IMR-90 (cell line): ENCODE data around the gene KLHL41. TPM values are rescaled to one million over a fixed set of nuclear protein-coding genes. Genes with fewer than 3 reads are reported as not detected.
"Not testable (repeated sequence)": the region's sequence is repeated elsewhere in the genome, so short reads cannot be mapped to it uniquely, and the experiment has no call there.

Experiments used
- ATAC-seq: fragments of 200-7000 bp; cut with Tn5 transposase; 2 replicates; pipeline ENCODE4 v1.9.1; 2020; ENCODE audit warnings: low read depth, mild to moderate bottlenecking, moderate library complexity
- BruUV-seq: library from RNA; stranded (reverse); fragments of 400-500 nt; replicated peaks from 2 replicates; lab custom pipeline; 2021; lab: Mats Ljungman, UMichigan
- CTCF ChIA-PET: fragments of 300-600 bp; formaldehyde crosslinking; extraction: SDS; loops from one replicate; lab custom pipeline; 2021; ENCODE audit warnings: antibody characterized with exemption; lab: Yijun Ruan, JAX
- POLR2A ChIA-PET: fragments of 300-600 bp; sonication (Branson Sonifier 250); formaldehyde crosslinking; loops from one replicate; lab custom pipeline; 2022; ENCODE audit warnings: antibody characterized with exemption; ENCODE audit not compliant: unreplicated experiment; lab: Charles Lee
- DNase-seq: peaks from one replicate; pipeline ENCODE4 v3.0.0; 2013
- H2AFZ ChIP-seq: replicated peaks from 2 replicates; pipeline ENCODE3; 2013; ENCODE audit warnings: low read length, mild to moderate bottlenecking; ENCODE audit not compliant: poor library complexity
- H2AK5ac ChIP-seq: 2 replicates; pipeline ENCODE4 v1.6.1; 2013; ENCODE audit warnings: low read depth, low read length, inconsistent platforms
- H2AK9ac ChIP-seq: replicated peaks from 2 replicates; pipeline ENCODE3; 2013; ENCODE audit warnings: mild to moderate bottlenecking, low read depth, low read length, moderate library complexity; ENCODE audit not compliant: poor library complexity
- H2BK120ac ChIP-seq: 2 replicates; pipeline ENCODE4 v1.6.1; 2013; ENCODE audit warnings: low read depth, low read length, inconsistent platforms
- H2BK15ac ChIP-seq: 3 replicates; pipeline ENCODE4 v1.6.1; 2013; ENCODE audit warnings: low read depth, low read length, inconsistent platforms
- H2BK20ac ChIP-seq: 2 replicates; pipeline ENCODE4 v1.6.1; 2013; ENCODE audit warnings: low read depth, mild to moderate bottlenecking, inconsistent platforms, low read length, moderate library complexity
- H2BK5ac ChIP-seq: 2 replicates; pipeline ENCODE4 v1.6.1; 2013; ENCODE audit warnings: mild to moderate bottlenecking, low read depth, low read length, inconsistent platforms; ENCODE audit not compliant: poor library complexity, severe bottlenecking
- H3K14ac ChIP-seq: replicated peaks from 2 replicates; pipeline ENCODE4 v1.6.1; 2013; ENCODE audit warnings: low read depth, low read length, inconsistent platforms
- H3K18ac ChIP-seq: 2 replicates; pipeline ENCODE4 v1.6.1; 2013; ENCODE audit warnings: low read depth, low read length, control low read depth
- H3K23ac ChIP-seq: 2 replicates; pipeline ENCODE4 v1.6.1; 2013; ENCODE audit warnings: low read depth, low read length, inconsistent platforms
- H3K27ac ChIP-seq: 2 replicates; pipeline ENCODE4 v1.5.1; 2013; ENCODE audit warnings: mild to moderate bottlenecking, control low read depth, low read length; ENCODE audit not compliant: insufficient read depth
- H3K27me3 ChIP-seq: 2 replicates; pipeline ENCODE4 v1.6.1; 2013; ENCODE audit warnings: low read length; ENCODE audit not compliant: control insufficient read depth, insufficient read depth
- H3K36me3 ChIP-seq: 2 replicates; pipeline ENCODE4 v1.6.1; 2013; ENCODE audit warnings: low read length, mixed read lengths; ENCODE audit not compliant: control insufficient read depth, insufficient read depth
- H3K4ac ChIP-seq: 2 replicates; pipeline ENCODE4 v1.6.1; 2013; ENCODE audit warnings: low read depth, low read length, inconsistent platforms
- H3K4me1 ChIP-seq: 2 replicates; pipeline ENCODE4 v1.6.1; 2013; ENCODE audit warnings: low read length, mixed read lengths; ENCODE audit not compliant: control insufficient read depth, insufficient read depth
- H3K4me2 ChIP-seq: 2 replicates; pipeline ENCODE4 v1.6.1; 2013; ENCODE audit warnings: low read depth, mild to moderate bottlenecking, control low read depth, low read length, moderate library complexity
- H3K4me3 ChIP-seq: 2 replicates; pipeline ENCODE4 v1.5.1; 2013; ENCODE audit warnings: low read depth, mild to moderate bottlenecking, control low read depth, low read length, moderate library complexity; ENCODE audit not compliant: insufficient read depth
- H3K56ac ChIP-seq: 2 replicates; pipeline ENCODE4 v1.6.1; 2013; ENCODE audit warnings: low read length, inconsistent platforms; ENCODE audit not compliant: insufficient read depth; ENCODE audit errors: extremely low read depth
- H3K79me1 ChIP-seq, 2 experiments: 2 replicates each; pipeline ENCODE4 v1.6.1; 2013; ENCODE audit warnings: low read length in 2 of 2, inconsistent platforms in 1 of 2, low read depth in 1 of 2
- H3K9ac ChIP-seq: 2 replicates; pipeline ENCODE4 v1.6.1; 2013; ENCODE audit warnings: low read depth, low read length, control low read depth
- H3K9me1 ChIP-seq: 2 replicates; pipeline ENCODE4 v1.6.1; 2013; ENCODE audit warnings: low read length, inconsistent platforms; ENCODE audit not compliant: insufficient read depth
- H3K9me3 ChIP-seq: 2 replicates; pipeline ENCODE4 v1.6.1; 2013; ENCODE audit warnings: low read length; ENCODE audit not compliant: control insufficient read depth, insufficient read depth
- H4K20me1 ChIP-seq: 2 replicates; pipeline ENCODE4 v1.6.1; 2013; ENCODE audit warnings: low read length, inconsistent platforms; ENCODE audit not compliant: insufficient read depth
- H4K5ac ChIP-seq: 2 replicates; pipeline ENCODE4 v1.6.1; 2013; ENCODE audit warnings: mild to moderate bottlenecking, low read depth, low read length, control low read depth
- H4K8ac ChIP-seq, 2 experiments: 2 replicates each; pipeline ENCODE4 v1.6.1; 2013; ENCODE audit warnings: low read depth in 2 of 2, low read length in 2 of 2, control low read depth in 1 of 2, inconsistent platforms in 1 of 2
- H4K91ac ChIP-seq: 2 replicates; pipeline ENCODE4 v1.6.1; 2013; ENCODE audit warnings: low read depth, low read length, inconsistent platforms; ENCODE audit not compliant: insufficient read depth
- WGBS, 2 experiments: methylation state at CpG; one replicate each; pipeline versions ENCODE4 v1.1.5 to v1.1.7; 2013; ENCODE audit warnings: missing lambda C conversion rate in 2 of 2; ENCODE audit not compliant: insufficient read length in 1 of 2; ENCODE audit errors: extremely low coverage in 2 of 2; 5-methylcytosine and 5-hydroxymethylcytosine counted together
- dilution Hi-C: fragments of 300-500 bp; cut with HindIII; formaldehyde crosslinking; loops from one replicate; pipeline ENCODE4 v1.14.3; 2018; ENCODE audit warnings: low sequenced_read_pairs; ENCODE audit not compliant: unreplicated experiment
- in situ Hi-C: fragments of 300-500 bp; cut with MboI; formaldehyde crosslinking; loops from 3 replicates; pipeline ENCODE4 v1.14.3; 2019; ENCODE audit warnings: low sequenced_read_pairs, inconsistent platforms, mixed read lengths
- intact Hi-C: fragments of 100-400 bp; cut with micrococcal nuclease; formaldehyde crosslinking; loops from 2 replicates; pipeline ENCODE4 v1.10.0; 2022
- polyA plus RNA-seq, 3 experiments: library from polyadenylated mRNA; depleted of rRNA; stranded (reverse); fragments of >200 nt; gene quantifications; 2 replicates each; pipeline ENCODE4 v1.2.3, GENCODE V29; 2012; ENCODE audit warnings: low replicate concordance in 1 of 3
- total RNA-seq: library from RNA; depleted of rRNA; stranded (reverse); fragments of >200 nt; gene quantifications from 2 replicates; pipeline ENCODE4 v1.2.3, GENCODE V29; 2012

KLHL41 gene
- total and polyA plus RNA-seq, 2 of the 4 experiments (the other 2 are of a cell fraction), result 0.10 to 0.18 TPM

- H4K91ac ChIP-seq, CTCF ChIA-PET: not testable (repeated sequence)
These were observed 65.0 kb downstream of the KLHL41 start for GRCh38 chr2:169574539-169574938.

GRCh38 chr2:169575264-169575663 lies 65.8 kb downstream of the KLHL41 start:
- H3K9me1 ChIP-seq, H2AK9ac ChIP-seq, H2BK15ac ChIP-seq, H4K20me1 ChIP-seq, H3K23ac ChIP-seq, H3K14ac ChIP-seq, CTCF ChIA-PET, H3K36me3 ChIP-seq, H3K18ac ChIP-seq, H2BK20ac ChIP-seq, H3K4me2 ChIP-seq, in situ Hi-C loops, H4K5ac ChIP-seq, H4K91ac ChIP-seq, H3K9me3 ChIP-seq, BruUV-seq, H2BK120ac ChIP-seq, ATAC-seq, H2AFZ ChIP-seq, H4K8ac ChIP-seq, H2BK5ac ChIP-seq, H3K56ac ChIP-seq, H3K27me3 ChIP-seq, DNase-seq, H3K9ac ChIP-seq, H3K27ac ChIP-seq, H3K4ac ChIP-seq, POLR2A ChIA-PET, H2AK5ac ChIP-seq, H3K4me1 ChIP-seq, H3K4me3 ChIP-seq, dilution Hi-C loops: not testable (repeated sequence)
- peaks cover 0 to 17% of the 10 kb centered on the region in 2 experiments; a peak in 3 of 4 replicates for H3K79me1 ChIP-seq
- no CpG with 5 or more reads among the region's 36 CpGs for WGBS, 2 experiments
- intact Hi-C loops, result loop anchor here (10.0 kb wide), 1 partner anchor 220 kb away; the partner anchor contains the start of gene SSB

More at GRCh38 chr2:169574539-169574938, 65.0 kb downstream of the KLHL41 start:
- H2BK20ac ChIP-seq, H3K27ac ChIP-seq, H2BK5ac ChIP-seq, H3K4ac ChIP-seq, H4K5ac ChIP-seq, H4K8ac ChIP-seq, dilution Hi-C loops, POLR2A ChIA-PET, H3K14ac ChIP-seq, BruUV-seq, H3K4me1 ChIP-seq, in situ Hi-C loops, H3K9ac ChIP-seq, H3K56ac ChIP-seq, H3K4me2 ChIP-seq, H2AFZ ChIP-seq, H2AK9ac ChIP-seq, H3K27me3 ChIP-seq, H3K9me1 ChIP-seq, H2BK120ac ChIP-seq, H3K18ac ChIP-seq, H3K23ac ChIP-seq, H2AK5ac ChIP-seq, H2BK15ac ChIP-seq, DNase-seq, ATAC-seq, H3K36me3 ChIP-seq, H3K9me3 ChIP-seq, H3K4me3 ChIP-seq, H4K20me1 ChIP-seq: not testable (repeated sequence)
- WGBS, 2 experiments, result no CpG with 5 or more reads among the region's 5 CpGs
- peaks cover 0 to 17% of the 10 kb centered on the region in 2 experiments; a peak in 3 of 4 replicates for H3K79me1 ChIP-seq
- intact Hi-C loops, result loop anchor here (10.0 kb wide), 1 partner anchor 220 kb away; the partner anchor contains the start of gene SSB
